PC-9 (cell line): ENCODE measurements around the gene HS3ST4.

ENCODE experiments used
- CTCF ChIP-seq: fragments of 200-600 bp; sonication (generic); conservative IDR thresholded peaks from 2 replicates; pipeline ENCODE4 v1.6.1; 2017; ENCODE audit warnings: mixed run types, antibody characterized with exemption, mild to moderate bottlenecking, moderate library complexity
- EZH2 ChIP-seq: fragments of 200-600 bp; sonication (generic); IDR thresholded peaks from 2 replicates; pipeline ENCODE4 v1.8.0; 2017; ENCODE audit warnings: antibody characterized with exemption, low read depth

GRCh38 chr16:25893332-25893731 is 201.6 kb downstream of the HS3ST4 start:
- TF ChIP-seq CTCF (no peak), EZH2 (no peak)
